Measurements from ENCODE around the gene TENM3.

DNA sequence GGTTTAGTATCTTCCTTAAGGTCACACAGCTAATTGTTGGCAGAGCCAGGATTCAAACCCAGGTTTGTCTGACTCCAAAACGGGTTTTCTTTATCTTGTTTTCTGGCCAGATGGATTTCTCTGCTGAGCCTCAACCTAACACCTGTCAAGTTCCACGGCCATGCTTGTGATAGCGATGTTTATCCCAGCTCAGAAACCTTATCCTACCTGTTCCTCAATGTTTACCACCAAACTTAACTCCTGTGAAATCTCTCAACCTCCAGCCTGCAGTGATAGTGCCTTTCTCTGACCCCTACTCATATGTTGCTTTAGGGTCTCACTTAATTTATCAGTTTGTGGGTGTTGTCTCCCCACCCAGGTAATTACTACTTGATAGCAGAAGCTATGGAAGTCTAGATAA is 428.0 kb downstream of the TENM3 start:
- TF ChIP-seq, protein P1, sequence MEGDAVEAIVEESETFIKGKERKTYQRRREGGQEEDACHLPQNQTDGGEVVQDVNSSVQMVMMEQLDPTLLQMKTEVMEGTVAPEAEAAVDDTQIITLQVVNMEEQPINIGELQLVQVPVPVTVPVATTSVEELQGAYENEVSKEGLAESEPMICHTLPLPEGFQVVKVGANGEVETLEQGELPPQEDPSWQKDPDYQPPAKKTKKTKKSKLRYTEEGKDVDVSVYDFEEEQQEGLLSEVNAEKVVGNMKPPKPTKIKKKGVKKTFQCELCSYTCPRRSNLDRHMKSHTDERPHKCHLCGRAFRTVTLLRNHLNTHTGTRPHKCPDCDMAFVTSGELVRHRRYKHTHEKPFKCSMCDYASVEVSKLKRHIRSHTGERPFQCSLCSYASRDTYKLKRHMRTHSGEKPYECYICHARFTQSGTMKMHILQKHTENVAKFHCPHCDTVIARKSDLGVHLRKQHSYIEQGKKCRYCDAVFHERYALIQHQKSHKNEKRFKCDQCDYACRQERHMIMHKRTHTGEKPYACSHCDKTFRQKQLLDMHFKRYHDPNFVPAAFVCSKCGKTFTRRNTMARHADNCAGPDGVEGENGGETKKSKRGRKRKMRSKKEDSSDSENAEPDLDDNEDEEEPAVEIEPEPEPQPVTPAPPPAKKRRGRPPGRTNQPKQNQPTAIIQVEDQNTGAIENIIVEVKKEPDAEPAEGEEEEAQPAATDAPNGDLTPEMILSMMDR (conservative IDR thresholded peaks at IDR 0.05), result no peak
- no peak for TF ChIP-seq ZFX (IDR thresholded peaks at IDR 0.05)

All from C4-2B (cell line).